GM23248 (cell line): ENCODE data around the gene SP6.

ENCODE experiments used
- EZH2 ChIP-seq: fragments of 200-600 bp; sonication (generic); IDR thresholded peaks from 2 replicates; pipeline ENCODE4 v1.6.1; 2018; ENCODE audit warnings: antibody characterized with exemption, mild to moderate bottlenecking; ENCODE audit not compliant: insufficient read depth, poor library complexity, severe bottlenecking
- EZH2phosphoT487 ChIP-seq: fragments of 200-600 bp; sonication (generic); IDR thresholded peaks from 2 replicates; pipeline ENCODE4 v1.6.1; 2018; ENCODE audit warnings: antibody characterized with exemption, moderate library complexity, mild to moderate bottlenecking, low read depth; ENCODE audit not compliant: insufficient read depth

GRCh38 chr17:47896672-47897490, 45.9 kb upstream of the SP6 start:
- TF ChIP-seq EZH2phosphoT487 (no peak), EZH2 (no peak)
